GM12874 (cell line): Measurements from ENCODE around the gene SETBP1.

Source experiments
- TF ChIP-seq, protein P1 (sequence below): IDR thresholded peaks from 2 replicates; pipeline ENCODE4 v1.5.1; 2011; ENCODE audit warnings: low read depth, mild to moderate bottlenecking, control low read depth, low read length, moderate library complexity; ENCODE audit not compliant: insufficient read depth

SETBP1 gene

GRCh38 chr18:44815108-44815507 is 134.4 kb downstream of the SETBP1 start:
- TF ChIP-seq, protein P1, sequence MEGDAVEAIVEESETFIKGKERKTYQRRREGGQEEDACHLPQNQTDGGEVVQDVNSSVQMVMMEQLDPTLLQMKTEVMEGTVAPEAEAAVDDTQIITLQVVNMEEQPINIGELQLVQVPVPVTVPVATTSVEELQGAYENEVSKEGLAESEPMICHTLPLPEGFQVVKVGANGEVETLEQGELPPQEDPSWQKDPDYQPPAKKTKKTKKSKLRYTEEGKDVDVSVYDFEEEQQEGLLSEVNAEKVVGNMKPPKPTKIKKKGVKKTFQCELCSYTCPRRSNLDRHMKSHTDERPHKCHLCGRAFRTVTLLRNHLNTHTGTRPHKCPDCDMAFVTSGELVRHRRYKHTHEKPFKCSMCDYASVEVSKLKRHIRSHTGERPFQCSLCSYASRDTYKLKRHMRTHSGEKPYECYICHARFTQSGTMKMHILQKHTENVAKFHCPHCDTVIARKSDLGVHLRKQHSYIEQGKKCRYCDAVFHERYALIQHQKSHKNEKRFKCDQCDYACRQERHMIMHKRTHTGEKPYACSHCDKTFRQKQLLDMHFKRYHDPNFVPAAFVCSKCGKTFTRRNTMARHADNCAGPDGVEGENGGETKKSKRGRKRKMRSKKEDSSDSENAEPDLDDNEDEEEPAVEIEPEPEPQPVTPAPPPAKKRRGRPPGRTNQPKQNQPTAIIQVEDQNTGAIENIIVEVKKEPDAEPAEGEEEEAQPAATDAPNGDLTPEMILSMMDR, result no peak

GRCh38 chr18:44816050-44816449 is 135.4 kb downstream of the SETBP1 start:
- TF ChIP-seq, protein P1, result no peak

DNA sequence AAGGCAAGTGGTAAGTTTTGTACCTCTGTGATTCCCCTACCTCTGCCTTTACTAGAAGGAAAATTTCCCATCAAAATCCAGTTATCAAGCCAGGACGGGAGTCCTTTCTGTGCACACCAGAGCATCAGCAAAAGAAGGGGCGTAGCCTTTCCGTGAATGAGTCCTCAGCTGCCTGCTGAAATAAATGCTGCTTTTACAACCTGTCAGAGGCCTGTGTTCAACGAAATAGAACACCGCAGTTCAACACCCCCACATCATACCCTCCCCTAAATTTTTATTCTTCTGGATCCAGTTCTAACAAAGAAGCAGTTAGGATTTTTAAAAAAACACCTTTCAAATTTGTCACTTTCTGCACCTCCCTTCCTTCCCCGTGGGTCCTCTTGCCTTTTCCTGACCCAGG is 135.8 kb downstream of the SETBP1 start:
- TF ChIP-seq, protein P1, result no peak

- TF ChIP-seq, protein P1, result no peak
Observed at GRCh38 chr18:44817831-44818473, 137.3 kb downstream of the SETBP1 start.

DNA sequence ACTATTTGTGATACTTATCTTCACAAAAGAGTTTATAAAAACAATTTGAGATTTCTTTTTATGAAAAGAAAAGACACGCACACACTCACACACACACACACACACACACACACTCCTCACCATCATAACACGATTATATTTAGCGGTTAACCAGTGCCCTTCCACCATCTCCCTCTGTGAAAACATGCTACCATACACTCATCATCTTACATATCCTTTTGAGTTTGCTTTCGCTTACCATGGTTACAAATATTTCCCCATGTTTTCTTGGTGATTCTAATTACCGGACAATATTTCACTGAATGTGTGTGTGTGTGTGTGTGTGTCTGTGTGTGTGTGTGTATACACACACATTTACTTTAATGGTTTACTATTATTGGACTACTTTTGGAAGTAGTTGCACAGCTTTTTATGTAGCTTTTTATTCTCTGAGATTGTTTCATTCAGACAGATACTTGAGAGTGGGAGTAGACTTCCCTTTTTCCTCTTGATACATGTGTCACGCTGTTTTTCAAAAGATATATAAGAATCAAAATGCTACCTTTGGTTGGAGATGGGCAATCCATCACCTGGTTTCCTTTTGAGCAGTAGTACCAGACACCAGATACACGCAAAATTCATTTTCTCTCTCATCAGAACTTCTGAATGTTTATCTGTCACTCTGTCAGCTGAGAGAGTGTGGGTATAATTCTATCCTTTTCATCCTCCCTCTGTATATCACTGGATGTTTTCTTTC is 138.1 kb downstream of the SETBP1 start:
- TF ChIP-seq, protein P1, result no peak

- TF ChIP-seq, protein P1, result no peak
Observed at GRCh38 chr18:44819944-44820510, 139.3 kb downstream of the SETBP1 start.

DNA sequence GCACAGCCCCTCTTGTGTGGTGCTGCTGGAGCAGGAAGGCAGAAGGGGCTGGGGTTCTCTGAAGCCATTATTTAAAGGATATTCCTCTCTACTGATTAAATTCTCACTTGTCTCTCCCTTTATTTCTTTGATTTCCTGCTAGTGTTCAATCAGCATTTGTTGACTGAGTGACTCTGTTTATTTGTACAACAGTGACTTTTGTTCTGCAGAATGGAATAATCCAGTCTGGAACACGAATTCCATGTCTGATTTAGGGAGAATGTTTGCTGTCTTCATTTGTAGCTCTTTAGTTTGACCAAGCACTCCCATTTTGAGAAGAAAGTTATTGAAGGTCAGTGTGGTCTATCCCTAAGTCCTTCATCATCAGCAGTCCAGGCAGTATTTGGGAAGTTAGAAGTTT is 141.2 kb downstream of the SETBP1 start:
- TF ChIP-seq, protein P1, result no peak
